Activated effector memory CD4-positive, alpha-beta T cell treated with Interleukin-2 at 50 U/mL for 16 hours (primary cell): ENCODE measurements around the gene PHAF1.

Experiments used
- DNase-seq: peaks from one replicate; pipeline ENCODE4 v3.0.0-alpha.2; 2020

PHAF1 gene

DNA sequence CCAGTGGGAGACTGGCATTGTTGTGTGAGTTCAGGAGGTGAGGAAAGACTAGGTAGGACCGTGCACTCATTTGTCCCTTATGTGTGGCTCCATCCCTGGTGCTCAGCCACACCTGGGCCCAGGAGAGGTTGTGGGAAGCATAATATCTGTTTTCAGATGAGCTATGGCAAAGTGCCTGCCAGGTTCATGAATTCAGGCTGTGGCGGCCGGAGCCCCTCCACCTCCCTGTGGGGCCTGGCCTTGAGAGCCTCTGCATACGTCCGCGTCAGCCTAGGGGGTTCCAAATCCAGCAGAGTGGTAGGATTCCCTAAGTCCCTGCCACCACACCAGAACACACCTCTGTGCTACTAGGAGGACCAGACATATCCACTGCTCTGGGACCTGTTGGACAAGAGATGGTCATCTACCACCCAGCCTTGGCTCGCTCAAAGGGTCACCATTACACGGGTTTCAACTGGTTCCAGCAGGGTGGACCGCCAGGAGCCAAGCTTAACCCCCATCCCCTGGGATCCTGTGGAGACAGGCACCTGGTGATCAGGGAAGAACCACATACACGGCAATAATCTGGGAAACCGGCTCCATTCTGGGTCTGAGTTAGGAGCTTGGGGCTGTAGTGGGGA lies 39.0 kb downstream of the PHAF1 start:
- DNase-seq, result no peak

DNA sequence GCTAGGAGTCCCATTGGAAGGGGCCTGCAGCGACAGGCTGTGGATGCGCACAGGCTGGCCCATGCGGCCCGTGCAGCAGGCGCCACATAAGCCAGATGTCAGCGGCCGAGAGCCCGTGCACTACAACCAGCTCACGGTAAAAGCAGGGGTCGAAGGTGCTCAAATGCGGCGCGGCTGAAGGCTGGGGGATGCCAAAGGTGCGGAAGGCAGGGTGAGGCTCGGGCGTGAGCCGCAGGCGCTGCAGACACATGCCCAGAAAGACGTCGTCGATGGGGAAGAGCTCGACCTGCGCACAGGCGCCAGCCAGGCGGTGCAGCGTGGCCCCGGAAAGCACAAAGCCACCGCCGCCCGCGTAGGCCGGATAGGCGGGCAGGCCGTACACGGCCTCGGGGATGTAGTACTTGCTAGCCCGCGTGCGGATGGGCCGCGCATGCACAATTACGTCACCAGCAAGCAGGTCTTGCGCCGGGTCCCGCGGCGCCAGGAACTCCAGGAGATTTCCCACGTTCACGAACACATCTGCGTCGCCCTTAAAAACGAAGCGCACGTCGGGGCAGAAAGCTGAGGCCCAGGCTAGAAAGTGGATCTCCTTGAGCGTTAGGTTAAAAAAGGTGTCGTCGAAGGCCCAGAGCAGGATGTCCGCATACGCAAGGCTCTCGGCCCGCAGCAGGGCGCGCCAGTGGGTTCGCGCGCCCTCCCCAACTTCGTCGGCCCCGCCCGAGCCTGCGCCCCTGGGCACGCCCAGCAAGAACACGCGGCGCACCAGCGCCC lies 39.7 kb downstream of the PHAF1 start:
- DNase-seq, result no peak

DNA sequence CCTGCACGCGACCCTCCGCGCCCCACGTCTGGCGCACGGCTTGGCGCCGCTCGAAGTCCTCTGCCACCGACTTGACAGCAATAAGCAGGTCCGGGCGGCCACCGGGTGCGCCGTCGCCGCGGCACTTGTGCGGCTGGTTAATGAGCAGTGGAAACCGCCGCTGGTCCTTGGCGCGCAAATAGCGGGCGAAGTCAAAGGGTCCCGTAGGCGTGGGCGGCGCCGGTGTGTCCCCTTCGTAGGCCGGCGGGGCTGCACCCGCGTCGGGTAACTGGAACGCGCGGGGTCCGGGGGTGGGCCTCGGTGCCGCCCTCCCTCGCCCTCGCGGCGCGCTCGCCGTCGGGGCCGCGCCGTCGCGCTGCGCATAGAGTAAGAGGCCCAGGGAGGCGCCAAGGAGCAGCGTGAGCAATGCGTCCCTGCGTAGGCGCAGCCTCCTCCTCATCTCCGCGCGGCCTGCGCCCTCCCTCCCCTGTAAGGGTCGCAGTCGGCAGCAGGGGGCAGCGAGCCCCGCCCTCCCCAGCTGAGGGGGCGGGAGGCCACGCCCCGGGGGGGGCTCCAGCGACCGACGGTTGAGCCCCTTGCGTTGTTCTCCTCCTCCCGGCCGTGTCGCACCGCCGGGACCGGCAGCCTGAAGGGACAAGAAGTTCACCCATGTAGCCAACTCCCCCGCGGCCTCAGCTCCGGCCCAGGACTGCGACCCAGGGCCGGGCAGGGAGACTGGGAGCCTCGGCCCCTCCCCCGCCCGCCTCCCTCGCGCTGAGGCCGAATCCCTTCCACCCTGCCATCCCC lies 40.5 kb downstream of the PHAF1 start:
- DNase-seq, result peak; percentile 40

DNA sequence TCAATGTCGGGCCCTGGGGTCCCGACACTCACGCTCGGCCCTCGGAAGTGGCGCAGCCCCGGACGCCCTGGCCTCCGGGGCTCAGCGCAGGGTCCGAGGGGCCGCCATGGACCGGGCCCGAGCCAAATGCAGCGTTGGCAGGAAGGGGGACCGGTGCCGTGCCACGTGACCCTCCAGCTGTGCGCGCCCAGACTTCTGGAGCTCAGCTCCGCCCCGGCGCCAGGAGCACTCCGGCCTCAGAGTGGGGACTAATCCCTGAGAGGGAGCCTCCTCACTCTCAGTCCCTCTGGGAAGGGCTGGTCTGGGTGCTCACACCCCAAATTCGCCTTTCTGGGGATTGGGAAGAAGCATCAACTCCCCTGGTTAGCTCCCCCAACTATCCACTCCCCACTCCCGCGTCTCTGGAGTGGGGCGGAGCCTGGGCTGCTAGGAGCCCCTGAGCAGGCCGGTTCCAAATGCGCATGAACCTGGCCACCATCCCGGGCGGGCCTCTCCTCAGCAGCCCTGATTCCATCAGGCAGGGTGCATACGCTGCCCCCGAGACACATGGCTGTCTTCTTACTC lies 41.2 kb downstream of the PHAF1 start, which contains the start of gene B3GNT9:
Gene B3GNT9 (minus strand): TSS at position 166 of the 564 bp plus-strand sequence. CDS start 513 bp downstream, outside the sequence.
- DNase-seq, result peak; percentile 29

DNA sequence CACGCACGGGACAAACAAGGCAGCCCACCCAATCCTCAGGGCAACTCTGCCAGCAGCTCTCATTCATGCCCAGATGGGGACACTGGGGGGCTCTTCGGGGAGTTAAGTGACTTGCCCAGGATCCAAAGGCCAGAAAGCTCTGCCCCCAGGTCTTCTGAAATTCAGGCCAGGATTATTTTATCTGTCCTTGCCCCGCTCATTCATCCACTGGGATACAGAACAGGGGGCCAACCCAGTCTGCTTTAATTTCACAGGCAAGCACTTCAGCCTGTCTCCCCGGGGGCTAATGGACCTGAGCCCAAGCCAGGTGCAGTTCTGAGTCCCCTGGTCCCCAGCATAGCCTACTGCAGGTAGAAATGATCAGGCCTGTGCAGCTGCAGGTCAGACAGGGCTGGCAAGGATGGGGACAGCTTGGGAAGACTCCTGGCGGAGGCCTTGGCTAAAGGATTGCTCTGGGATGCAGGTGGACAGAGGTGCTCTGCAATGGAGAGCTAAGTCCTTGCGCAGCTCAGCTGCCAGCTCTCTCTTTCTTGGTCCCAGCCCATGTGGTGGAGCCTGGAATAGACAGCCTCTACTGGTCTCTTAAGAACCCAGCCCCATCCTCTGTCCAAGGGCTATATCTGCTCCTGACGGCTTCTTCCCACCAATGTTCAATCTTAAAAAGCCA lies 41.8 kb downstream of the PHAF1 start:
- DNase-seq, result no peak

DNA sequence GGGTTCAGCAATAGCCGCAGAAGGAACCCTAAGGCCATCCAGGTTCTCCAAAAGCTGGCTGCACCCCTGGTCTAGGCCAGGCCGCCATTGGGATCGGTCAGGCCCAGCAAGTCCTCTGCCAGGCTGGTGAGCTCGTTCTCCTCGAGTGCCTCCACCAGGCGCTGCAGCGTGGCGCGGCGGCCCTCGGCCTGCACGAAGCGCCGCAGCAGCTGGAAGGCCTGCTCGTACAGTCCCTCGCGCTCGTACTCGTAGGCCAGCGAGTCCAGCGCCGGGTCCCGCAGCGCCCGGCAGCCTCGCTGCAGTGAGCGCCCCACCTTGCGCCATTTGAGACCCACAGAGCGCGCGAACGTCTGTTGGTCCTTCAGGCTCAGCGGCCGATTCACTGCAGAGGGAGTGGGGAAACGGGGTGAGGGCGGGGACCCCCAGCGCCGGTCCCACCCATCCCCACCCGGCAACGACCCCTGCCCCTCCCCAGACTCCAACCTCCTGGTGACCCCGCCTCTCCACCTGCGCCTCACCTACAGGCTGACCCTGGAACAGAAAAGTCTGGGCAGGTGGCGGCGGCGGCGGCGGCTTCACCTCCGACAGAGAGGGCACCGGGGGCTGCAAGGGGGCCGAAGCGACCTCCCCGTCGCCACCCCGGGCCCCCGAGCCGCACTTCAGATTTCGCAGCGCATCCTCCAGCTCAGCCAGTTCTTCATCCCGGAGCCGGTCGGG lies 45.0 kb downstream of the PHAF1 start:
- no peak for DNase-seq

DNA sequence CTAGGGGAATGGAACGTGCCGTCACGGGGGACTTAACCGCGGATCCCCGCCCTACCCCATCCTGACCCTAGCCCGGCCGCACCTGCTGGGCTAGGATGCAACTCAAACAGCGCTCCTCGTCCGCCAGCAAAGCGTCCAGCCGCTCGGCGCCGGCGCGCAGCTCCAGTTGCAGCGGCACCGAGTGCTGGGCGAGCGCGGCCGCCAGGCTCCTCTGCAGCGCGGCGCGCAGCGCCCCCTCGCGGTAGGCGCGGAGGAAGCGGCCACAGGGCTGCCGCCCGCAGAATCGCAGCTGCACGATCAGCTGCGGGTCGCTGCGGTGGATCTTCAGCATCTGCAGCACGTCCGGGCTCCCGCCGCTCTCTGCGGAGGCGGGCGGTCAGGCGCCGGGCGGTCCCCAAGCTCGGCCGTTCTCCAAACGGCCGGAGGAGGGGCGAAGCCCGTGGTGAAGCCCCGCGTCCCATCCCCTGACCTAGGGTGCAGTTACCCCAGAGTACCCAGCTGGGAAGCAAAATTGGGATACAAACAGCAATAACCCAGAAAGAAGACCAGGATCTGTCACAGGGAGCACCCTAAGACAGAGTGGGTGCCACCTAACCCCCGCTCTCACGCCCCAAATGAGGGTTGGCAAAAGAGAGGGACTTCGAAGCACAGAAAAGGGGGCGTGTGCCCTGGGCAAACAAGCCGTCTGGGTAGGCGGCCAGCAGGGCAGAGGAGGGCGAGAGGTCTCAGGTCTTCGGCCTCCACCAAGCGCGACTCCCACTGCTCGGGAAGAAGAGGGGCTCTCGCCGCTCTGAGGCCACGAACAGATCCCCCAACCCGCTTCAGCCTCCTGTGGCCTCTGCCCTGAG lies 45.8 kb downstream of the PHAF1 start:
- peak; percentile 73 for DNase-seq

DNA sequence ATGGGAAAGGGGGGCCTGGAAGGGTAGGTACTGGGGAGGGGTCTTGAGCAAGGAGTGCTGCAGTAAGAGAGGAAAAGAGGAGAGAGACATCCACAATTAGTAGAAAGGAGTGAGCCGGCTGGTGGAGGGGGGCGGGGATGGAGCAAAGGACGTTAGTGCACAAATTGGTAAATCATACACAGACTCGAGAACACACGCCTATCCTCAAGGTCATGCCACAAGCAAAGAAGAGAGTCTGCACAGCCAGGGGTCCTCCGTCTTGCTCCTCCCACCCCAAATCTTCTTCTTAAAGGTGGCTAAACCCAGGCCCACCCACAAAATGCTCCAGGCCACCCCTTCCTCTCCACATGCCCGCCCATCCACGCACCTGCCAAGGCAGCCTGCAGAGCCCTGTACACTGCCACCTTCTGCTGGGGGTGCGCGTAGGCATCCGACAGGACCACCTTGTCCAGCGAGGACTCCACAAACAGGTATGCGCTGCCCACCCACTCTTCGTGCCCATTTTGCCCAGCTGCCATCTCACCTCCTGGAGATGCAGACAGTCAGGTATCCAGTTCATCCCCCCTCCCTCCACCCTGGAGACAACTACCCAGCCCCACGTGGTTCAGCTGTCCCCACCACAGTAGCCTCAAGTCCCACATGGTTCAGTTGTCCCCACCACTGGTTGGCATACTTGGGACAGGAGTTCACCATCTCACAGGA lies 46.6 kb downstream of the PHAF1 start:
- no peak for DNase-seq

DNA sequence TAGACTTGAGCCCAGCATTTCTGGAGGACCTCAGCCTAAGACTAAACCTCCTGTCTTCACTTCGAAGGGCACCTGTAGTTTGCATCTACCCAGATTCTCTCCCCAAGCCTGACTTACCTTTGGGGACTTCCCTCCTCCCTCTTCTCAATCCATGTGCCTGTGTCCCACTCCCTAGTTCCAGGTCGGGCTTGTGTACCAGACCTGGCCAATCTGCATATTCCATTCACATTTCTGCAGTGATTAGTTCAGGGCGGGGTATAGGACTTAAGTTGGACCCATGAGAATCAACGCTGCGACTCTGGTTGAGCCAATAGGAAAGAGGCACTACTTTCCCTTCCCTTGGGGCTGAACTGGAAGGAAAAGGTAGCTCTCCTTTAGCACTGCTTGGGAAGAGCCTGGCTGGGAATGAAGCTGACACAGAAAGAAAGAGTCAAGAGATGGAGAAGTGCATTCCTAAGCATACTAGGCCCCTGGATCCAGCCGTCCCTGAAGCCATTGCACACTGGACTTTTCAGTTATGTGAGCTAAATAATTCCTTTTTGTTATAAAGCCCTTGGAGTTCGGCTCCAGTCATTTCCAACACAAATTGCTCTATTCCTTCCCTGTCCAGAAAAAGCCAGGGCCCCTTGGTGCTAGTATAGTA lies 47.5 kb downstream of the PHAF1 start:
- DNase-seq, result no peak

DNA sequence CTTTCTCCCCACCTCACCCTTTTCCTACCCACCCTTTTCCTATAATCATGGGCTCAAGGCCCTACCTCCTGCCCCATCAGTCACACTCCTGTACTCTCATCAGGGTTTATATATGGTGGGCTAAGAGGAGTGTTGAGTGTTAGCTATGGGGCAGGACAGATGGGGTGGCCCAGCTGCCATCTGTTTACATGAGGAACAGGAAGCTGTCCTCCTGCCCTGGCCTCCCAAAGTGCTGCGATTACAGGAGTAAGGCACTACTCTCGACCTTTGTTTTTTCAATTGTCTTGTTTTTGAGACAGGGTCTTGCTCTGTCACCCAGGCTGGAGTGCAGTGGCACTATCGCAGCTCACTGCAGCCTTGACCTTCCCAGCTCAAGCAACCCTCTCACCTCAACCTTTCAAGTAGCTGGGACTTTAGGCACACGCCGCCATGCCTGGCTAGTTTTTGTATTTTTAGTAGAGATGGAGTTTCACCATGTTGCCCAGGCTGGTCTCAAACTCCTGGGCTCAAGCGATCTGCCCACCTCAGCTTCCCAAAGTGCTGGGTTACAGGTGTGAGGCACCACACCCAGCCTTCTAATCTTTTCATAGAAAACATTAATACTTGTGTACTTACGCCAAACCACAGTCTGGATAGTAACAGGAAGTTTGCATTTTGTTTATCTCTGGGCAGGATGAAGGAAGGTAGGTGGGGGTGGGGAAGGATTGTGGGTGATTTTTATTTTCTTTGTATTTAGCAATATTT lies 48.3 kb downstream of the PHAF1 start:
- no peak for DNase-seq

DNA sequence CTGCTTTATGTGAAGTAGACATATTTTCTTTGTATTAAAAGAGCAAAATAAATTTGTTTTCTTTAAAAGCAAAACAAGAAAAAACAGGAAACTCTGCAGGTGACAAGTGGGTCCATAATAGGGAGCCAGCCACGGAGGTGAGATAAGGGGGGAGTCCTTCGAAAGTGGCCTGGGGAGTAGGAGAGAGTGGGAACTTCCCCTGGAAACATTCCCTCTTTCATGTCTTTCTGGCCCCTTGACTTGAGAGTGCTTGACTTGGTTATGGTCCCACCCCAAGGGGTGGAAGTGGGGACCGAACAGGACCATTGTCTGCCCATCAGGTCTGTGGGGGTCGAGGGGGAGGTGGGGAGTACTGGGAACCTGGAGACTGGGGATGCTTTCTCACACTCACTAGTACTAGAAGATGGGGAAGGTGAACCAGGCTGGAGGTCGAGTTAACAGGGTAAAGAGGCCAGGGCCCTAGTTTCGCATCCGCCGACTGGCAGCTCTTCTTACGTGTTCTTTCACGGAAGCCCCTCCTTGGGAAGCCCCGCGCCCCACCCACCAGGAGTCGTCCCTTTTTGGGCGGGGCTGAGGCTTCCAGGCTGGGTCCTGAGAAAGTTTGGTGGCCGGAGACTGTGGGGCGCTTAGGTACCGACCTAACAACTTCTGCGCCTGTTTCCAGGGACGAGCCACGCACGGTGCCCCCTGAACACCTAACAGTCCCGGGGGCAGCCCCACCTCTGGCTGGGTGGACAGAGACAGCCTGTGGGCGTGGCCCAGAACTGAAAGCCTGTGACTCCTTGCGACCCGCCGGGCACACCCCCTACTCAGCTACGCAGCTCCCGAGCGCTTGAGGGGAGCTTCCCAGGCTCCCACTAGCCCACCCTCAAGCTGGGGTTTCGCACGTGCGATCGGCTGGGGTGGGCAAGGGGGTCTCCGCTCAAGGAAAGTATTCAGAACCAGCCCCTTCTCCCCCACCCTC lies 49.2 kb downstream of the PHAF1 start:
- peak; percentile 80 for DNase-seq

DNA sequence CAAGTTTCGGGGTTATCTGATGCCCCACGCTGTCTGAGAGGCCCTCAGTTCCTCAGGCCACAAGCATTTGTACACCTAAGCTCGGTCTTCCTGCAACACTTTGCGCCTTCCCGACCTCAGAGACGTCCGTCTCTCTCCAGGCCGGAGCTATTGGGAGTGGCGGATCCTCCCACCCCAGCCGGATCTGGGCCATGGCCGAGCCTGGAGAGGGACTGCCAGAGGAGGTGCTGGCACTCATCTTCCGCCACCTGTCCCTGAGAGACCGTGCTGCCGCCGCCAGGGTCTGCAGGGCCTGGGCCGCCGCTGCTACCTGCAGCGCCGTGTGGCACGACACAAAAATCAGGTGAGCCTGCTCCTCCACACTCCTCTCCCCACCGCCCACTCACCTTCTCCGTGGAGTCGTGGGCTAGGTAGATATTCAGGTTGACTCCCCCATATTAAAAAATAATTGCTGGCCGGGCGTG lies 51.9 kb downstream of the PHAF1 start:
- no peak for DNase-seq

DNA sequence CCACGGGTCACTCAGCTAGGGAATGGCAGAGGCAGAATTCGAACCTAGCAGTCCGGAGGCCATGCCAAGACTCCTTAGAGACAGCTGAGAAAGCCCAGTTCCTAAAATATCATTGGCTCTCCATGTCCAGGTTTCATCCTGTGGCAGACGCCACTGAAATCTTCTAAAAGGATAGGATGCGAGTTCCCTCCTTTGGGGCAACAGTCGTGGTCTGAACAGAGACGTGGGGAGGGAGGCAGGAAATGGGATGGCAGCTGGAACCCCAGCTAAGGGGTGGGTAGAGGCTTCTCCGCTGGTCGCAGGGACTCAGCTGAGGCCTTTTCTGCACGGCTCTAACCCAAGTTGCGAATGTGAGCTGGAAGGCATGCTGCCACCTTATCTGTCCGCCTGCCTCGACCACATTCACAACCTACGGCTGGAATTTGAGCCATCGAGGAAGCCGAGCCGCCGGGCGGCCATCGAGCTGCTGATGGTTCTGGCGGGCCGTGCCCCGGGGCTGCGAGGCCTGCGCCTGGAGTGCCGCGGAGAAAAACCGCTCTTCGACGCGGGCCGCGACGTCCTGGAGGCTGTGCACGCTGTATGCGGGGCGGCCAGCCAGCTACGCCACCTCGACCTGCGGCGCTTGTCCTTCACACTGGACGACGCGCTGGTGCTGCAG lies 52.9 kb downstream of the PHAF1 start:
- no peak for DNase-seq

DNA sequence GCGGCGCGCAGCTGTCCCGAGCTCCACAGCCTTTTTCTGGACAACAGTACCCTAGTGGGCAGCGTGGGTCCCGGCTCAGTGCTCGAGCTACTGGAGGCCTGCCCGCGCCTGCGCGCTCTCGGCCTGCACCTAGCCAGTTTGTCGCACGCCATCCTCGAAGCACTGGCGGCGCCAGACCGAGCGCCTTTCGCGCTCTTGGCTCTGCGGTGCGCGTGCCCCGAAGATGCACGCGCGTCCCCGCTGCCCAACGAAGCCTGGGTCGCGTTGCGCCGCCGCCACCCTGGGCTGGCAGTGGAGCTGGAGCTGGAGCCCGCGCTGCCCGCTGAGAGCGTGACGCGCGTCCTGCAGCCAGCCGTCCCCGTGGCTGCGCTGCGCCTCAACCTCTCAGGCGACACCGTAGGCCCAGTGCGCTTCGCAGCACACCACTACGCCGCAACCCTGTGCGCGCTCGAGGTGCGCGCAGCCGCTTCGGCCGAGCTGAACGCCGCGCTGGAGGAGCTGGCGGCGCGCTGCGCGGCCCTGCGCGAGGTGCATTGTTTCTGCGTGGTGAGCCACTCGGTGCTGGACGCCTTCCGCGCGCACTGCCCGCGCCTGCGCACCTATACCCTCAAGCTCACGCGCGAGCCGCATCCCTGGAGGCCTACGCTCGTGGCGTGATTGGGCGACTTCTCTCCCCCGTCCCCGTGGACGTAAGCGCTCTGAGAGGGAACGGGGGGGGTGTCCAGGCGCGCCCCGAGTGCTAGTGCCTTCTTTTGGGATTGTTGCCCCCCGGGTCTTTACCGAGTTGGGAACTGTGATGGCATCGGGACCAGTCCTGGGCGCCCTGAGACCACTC lies 53.6 kb downstream of the PHAF1 start:
- peak; percentile 44 for DNase-seq

DNA sequence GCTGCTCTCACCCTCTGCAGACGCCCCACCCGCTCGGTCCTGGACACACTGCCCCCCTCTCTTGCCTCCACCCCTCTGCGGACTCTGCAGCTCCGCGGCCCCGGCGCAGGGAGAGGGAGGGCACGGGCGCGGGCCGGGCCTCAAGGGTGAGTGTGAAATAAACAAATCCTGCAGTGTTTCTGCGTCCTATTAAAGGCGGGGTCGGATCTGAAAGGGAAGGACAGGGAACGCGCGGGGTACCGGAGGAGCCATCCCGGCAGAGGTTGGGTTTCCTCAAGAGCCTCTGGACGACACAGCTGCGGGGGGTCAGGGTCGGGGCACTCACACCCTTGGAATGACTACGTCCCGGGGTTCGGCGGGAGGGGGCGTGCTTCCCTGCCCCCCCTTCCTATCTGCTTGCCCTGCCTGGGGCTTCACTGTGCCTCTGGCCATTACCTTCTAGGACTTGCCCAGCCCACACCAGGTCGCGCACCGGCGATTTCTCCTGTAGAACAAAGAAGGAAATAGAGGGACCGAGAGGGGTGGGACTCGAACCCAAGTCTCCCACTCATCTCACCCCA lies 54.3 kb downstream of the PHAF1 start:
- DNase-seq, result no peak

DNA sequence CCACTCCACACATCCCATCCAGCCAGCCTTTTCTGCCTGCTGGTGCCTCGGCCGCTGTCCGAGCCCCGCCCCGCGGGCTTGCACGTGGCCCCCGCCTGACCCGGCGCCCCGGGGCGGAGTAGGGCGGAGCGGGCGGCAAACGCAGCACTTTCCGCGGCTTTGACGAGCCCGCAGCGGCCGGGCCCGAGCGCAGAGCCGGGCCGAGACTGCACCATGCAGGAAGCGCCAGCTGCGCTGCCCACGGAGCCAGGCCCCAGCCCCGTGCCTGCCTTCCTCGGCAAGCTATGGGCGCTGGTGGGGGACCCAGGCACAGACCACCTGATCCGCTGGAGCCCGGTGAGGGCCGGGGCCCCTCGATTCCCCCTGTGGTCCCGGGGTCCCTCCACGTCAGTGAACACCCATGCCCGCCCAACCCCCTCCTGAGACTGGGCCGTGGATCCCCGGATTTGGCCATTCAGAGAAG lies 54.9 kb downstream of the PHAF1 start, which contains the start of gene HSF4:
Gene HSF4 (plus strand): TSS at position 147 of the 463 bp plus-strand sequence. CDS start 67 bp downstream, at position 214.
- no peak for DNase-seq
